Activated CD8-positive, alpha-beta memory T cell treated with anti-CD3 and anti-CD28 coated beads, Interleukin-2, amount 50 U/mL, for 4 hours (primary cell): Measurements from ENCODE around the gene NDUFB8.

Experiments
- DNase-seq: peaks from one replicate; pipeline ENCODE4 v3.0.0-alpha.2; 2020

NDUFB8 gene

GRCh38 chr10:100535715-100536353 lies 6.2 kb upstream of the NDUFB8 start, which contains the start of gene HIF1AN:
Gene HIF1AN, plus strand, starts transcription at chr10:100535943. Its CDS starts 16 bp downstream, at chr10:100535959.
- peak; percentile 82 for DNase-seq

GRCh38 chr10:100535338-100535714 lies 5.7 kb upstream of the NDUFB8 start:
- no peak for DNase-seq

GRCh38 chr10:100534726-100535125 lies 5.1 kb upstream of the NDUFB8 start:
- DNase-seq = no peak

- no peak for DNase-seq
Observed at GRCh38 chr10:100531761-100532160, 2.1 kb upstream of the NDUFB8 start.

GRCh38 chr10:100528921-100529474 lies 673 bp downstream of the NDUFB8 start:
- no peak for DNase-seq

GRCh38 chr10:100528123-100528886 lies 1.4 kb downstream of the NDUFB8 start:
- DNase-seq = no peak

GRCh38 chr10:100524638-100525037 lies 5.0 kb downstream of the NDUFB8 start:
- no peak for DNase-seq

GRCh38 chr10:100524206-100524605 lies 5.5 kb downstream of the NDUFB8 start:
- DNase-seq = no peak

- no peak for DNase-seq
Observed at GRCh38 chr10:100522945-100523344, 6.7 kb downstream of the NDUFB8 start.

- DNase-seq = no peak
Observed at GRCh38 chr10:100522107-100522801, 7.4 kb downstream of the NDUFB8 start.

GRCh38 chr10:100520811-100521210 lies 8.9 kb downstream of the NDUFB8 start:
- DNase-seq = no peak

- DNase-seq = no peak
Observed at GRCh38 chr10:100519311-100520051, 10.2 kb downstream of the NDUFB8 start, which contains the start of gene SEC31B. Gene SEC31B, minus strand, starts transcription at chr10:100519861. Its CDS starts 2,909 bp downstream, at chr10:100516952.

GRCh38 chr10:100518761-100519241 lies 10.9 kb downstream of the NDUFB8 start:
- peak; percentile 65 for DNase-seq

- no peak for DNase-seq
Observed at GRCh38 chr10:100516847-100517246, 12.8 kb downstream of the NDUFB8 start.

- DNase-seq = no peak
Observed at GRCh38 chr10:100515612-100516011, 14.1 kb downstream of the NDUFB8 start.

GRCh38 chr10:100510533-100511308 lies 18.9 kb downstream of the NDUFB8 start:
- DNase-seq = peak; percentile 67

- DNase-seq = peak; percentile 50
Observed at GRCh38 chr10:100509241-100509840, 20.3 kb downstream of the NDUFB8 start.

- peak; percentile 35 for DNase-seq
Observed at GRCh38 chr10:100508691-100509150, 20.9 kb downstream of the NDUFB8 start.

- no peak for DNase-seq
Observed at GRCh38 chr10:100508266-100508665, 21.4 kb downstream of the NDUFB8 start.

GRCh38 chr10:100507357-100507732 lies 22.3 kb downstream of the NDUFB8 start:
- DNase-seq = no peak
